ENCODE results near the gene BCAR3.
"Not testable (repeated sequence)": the region's sequence is repeated elsewhere in the genome, so short reads cannot be mapped to it uniquely, and the experiment has no call there.

BCAR3 gene

DNA sequence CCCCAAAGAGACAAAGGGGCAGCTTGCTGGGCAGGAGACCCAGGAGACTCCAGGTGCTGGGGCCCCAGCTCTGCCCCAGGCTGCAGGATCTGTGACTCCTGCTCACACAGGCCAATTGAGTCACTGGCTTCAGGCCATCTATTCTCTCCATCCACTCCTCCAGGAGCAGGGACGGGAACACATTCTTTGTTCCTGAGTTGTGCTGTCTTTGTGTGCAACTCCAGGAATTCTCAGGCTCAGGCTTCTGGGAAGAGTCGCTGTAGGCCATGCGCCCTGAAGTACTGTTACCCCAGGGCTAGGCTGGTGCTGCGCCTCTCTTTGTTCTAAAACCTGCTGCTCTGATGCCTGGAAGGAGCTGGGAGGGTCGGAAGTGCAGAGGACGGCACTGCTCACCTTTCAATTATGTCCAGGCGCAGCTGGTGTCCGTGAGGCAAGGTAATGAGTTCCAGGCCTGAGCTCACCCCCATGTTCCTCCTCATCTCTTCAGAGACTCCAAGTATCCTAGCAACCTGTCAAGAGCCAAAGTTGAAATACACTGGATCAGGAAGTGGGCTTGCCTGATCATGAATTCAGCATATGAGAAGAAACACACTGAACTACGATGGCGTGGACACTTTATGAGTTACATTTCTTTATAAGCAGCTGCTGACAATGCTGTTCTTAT, 105.9 kb downstream of the BCAR3 start:
- no peak for DNase-seq

DNA sequence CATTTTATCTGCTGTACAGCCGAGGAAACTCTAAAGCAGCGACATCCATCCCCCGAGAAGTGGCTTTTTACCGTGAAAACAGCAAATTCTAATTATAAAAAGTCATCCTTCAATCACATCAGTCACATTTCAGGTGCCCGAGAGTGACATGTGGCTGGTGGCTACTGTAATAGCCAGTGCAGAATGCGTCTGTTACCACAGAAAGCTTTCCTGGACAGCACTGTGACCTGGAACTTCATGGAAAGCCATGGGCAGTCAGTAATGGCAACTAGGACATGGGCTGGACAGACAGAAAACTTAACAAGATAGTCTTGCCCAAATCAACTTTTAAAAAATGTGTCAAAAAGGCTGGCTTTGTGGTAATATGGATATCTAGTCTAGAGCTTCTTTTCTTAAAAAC, 106.6 kb downstream of the BCAR3 start:
- DNase-seq = no peak

DNA sequence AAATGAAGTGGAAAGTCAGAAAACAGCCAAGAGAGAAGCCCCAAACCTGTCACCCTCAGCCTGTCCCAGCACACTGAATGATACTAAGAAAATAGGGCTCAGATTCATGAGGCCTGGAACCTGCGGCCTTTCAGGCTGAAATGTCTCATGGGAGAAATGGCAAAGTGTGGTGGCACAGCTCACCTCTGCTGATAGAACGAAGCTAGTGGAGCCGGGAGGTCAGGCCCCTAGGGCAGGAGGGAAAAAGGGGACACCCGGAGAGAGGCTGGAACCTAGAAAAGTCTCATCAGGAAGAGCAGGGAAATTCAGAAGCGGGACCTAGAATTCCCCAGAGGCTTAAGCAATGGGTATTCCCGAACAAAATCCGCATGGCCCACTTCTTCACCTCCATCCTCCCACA, 107.1 kb downstream of the BCAR3 start:
- DNase-seq = no peak

DNA sequence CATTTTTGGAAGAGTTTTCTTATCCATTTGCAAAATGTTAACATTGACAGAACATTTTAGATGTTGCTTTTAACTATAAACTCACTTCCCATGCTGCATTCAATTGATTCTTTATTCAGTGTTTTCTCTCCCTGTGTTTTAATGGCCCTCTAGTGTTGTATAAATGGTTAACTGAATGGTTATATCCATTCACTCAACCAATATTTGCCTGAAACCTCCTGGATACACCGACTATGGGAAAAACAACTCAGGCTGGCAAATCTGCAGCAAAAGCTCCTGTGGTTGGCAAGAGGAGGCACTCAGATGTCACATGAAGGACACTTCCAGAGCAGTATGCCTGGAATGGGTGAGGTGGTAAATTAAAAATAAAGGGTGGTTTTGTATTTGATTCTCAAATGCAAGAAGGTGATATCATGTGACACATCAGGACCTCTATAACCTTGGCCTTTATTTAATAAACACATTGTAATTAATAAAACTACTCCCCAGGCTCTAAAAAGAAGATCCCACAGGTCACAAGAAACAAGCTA, 107.6 kb downstream of the BCAR3 start:
- DNase-seq = no peak

DNA sequence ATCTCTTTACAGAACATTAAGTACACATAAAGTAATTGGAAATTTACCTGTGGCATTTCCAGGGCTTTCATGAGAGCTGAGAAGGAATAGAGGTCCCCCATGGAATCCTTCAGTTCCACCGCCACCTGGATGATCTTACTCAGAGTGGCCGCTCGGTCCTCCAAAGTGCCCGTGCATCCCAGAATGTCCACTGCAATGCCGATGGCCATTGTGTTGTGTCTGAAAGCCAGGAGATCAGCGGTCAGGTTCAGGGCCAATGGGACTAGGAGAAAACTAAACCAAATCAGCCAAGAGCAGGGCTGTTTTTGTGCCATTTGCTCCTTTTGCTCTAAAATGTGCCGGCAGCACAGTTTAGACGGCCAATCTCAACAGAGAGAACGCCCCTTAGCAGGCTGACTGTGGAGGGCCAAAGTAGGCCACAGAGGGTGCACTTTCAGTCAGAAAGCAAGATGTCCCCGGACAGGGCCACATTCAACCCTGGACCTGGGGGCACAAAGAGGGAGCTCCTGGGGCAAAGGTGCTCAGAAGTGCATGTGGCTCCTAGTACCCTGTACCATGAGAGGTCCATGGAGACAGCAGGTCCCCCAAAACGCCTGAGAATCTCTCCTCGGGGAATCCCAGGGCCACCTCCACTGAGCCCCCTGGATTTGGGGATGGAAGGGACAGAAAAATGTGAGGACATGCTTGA, 109.9 kb downstream of the BCAR3 start:
- no peak for DNase-seq

DNA sequence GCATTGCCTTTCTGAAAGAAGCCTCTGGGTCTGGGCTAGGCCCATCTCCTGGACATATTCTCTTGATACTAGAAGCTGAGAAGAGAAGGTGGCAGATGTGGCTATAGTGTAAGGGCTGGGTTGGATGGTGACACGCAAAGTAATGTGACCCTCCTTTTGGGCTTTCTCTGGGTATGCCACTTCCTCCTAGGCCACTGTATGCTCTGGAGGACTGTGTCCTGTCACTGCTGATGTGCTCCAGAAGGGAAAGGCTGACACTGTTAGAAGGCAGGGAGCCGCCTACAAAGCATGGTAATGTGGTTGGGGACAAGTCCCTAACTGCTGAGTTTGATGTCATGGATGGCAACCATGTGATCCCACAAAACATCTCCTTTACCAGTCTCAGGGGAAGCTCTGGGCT, 112.1 kb downstream of the BCAR3 start:
- DNase-seq = no peak

DNA sequence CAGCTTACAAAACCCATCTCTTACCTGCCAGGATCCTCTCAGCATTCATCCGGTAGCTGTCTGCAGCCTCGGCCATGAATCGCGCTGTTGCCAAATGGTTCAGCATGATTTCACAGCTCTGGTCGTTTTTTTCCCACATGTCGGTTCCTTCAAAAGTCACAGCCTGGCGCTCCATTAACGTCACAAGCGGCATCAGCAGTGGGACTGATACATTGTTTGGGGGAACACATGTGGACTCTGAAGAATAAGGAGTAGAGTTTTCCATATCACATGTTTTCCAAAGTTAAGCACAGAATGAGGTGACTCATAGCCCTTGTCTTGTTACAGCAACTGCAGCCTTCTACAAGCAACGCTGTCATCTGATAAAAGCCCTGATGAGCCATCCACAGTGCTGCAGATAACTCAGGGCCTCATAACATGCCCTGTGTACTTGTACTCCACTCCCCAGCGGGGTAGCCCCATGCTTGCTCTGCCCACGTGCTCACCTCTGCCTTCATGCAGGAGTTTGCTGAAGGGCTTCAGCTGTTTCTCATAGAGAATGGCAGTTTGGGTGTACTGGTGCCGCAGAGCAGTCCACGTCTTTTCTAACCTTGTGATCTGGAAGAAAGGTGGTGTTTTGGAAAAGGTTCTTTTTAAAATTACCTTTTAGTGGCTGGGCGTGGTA, 114.2 kb downstream of the BCAR3 start:
- DNase-seq = no peak

DNA sequence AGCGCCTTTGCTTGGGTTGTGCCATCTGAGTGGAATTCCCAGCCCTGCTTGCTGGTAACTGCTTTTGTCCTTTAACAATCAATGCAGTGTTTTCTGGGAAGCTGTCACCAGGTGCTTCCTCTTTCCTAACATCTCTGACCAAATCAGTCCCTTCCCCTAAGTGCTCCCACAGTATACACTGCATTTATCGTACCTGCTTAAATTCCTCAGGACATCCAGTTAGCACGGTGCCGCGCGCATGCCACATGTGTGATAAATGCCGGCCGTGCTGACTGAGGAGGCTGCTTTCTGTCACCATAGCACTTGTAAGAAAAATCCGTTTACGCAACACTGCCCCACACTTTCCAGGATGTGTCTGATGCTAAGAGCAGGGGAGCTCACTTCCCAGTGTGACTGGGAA, 115.4 kb downstream of the BCAR3 start:
- DNase-seq = no peak

DNA sequence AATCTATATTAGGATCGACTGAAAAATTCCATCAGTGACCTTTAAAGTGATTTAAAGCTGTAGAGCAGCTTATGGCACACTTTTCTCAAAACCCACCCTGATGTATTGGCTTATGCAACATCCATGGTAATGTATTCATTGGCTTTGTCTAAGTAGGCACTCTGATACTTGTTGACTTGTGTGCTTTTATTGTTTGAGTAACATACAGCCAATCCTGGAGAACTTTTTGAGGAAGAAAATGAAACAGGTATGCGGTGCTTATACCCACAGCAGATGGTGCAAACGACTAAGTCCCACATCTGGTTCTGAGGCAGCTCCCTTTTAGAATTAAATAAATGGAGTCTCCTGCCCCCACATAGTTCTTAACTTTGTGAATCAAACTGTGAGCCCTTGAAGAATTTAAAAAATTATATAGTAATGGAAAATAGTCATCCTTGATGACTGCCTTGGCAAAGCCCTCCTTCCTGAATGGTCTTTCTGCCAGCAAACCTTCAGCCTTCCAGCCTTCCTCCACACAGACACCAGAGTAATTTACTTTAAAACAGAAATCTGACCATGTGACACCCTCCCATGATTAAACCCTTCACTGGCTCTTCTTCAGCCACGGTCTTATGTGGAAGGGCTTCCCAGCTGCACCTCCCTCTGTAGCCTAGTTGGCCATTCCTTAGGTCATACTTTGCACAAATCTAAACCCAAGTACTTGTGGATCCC, 116.0 kb downstream of the BCAR3 start:
- DNase-seq = no peak

DNA sequence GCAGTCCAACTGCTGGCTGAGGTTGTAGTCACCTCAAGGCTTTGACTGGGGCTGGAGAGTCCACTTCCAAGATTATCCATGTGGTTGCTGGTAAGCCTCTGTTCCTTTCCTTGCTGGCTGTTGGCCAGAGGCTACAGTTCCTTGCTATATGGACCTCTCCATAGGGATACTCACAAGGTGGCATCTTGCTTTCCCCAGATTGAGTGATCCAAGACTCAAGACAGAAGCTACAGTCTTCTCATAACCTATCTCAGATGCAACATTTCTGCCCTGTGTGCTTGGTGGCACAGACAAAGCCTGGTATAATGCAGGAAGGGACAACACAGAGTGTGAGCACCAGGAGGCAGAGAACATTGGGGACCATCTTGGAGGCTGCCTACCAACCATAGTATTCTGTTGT, 121.9 kb downstream of the BCAR3 start:
- DNase-seq = no peak

DNA sequence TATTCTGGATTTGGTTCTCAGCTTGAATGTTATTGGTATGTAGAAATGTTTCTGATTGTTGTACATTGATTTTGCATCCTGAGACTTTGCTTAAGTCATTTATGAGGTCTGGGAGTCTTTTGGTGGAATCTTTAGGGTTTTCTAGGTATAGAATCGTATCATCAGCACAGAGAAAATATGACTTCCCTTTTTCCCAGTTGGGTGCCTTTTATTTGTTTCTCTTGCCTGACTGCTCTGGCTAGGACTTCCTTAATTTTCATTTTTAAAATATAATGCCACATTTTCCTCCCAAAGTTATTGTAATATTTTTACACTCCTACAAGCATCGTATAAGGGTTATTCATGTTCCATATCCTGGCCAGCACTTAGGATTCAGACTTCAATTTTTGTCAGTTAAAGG, 122.6 kb downstream of the BCAR3 start:
- DNase-seq = no peak

DNA sequence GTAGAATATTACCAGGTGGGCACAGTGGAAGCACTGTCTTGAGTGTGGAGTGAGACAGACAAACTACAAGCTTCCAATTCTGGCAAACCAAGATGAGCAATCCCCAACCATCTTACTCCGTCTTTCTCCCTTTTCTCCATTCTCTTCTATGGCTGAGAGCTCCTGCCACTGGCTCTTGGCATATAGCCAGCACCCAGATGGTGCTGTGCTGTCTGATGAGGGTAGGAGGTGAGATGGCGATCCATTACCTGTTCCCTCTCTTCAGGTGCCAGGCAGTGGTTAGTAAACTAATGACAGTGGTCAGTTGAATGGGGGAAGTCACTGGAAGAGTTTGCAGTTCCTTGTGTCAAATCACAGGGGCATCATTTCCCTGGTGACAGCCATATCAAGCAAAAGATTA, 125.3 kb downstream of the BCAR3 start:
- no peak for DNase-seq

DNA sequence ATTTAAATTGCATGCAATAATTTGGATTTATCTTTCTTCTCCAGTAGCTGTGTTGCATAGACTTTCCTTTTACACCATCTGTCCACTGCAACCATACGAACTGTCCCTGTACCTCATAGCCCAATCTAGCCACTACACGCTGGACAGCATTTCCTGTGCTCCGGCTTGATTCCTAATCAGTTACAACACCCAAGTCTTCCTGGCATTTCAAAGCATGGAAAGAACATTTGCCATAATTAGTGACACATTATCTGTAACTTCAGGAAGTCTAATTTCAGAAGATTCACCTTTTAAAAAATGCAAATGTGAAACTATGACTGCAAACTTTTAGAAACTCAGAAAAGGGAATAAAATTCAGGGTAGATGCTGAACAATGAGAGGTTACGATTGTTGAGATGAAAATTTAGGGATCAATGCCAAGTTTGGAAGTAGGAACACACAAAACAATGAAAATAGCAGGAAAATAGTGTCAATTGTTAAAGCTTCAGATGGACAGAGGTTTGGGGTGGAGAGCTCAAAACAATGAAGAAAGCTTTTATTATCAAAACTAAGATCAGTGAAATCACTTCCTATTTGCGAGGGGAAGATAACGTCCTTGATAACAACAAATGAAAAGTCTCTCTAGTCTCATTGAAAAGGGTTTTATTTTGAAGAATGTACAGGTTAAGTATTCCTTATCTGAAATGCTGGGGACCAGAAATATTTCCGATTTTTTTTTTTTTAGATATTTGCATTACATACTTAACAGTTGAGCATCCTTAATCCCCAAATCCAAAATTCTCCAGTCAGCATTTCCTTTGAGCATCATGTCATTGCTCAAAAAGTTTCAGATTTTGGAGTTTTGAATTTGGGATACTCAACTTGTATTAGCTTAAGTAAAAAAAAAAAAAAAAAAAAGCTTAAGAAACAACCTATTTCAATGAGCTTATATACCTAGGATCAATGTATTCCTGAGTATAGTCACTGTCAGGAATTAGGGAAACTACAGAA, 126.5 kb downstream of the BCAR3 start:
- DNase-seq = no peak

DNA sequence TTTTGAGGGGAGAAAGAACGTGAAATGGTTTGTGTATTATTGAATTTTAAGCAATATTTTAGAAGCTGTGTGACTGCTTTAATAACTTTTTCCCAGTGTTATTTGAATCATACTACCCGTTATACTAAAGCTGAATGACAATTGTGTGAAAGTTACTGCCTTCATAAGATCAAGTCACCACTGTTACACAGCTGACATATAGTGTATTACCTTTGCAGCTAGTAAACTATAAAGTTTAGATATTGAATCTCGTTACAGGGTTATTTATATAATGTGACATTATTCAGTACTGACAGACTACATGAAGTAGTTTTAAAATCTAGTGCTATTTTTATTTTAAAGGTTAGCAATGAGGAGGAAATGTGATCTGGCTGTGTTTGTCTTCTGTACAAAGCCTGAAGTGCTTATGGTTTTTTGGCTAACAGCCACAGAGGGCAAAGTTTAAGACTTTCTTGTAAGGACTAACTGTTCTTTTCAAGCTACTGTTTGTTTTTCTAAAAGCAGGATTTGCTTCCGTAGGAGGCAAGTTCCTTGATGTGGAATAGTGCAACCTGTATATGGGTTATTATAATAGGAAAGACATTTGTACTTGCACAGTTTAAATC, 127.6 kb downstream of the BCAR3 start:
- DNase-seq = not testable (repeated sequence)

DNA sequence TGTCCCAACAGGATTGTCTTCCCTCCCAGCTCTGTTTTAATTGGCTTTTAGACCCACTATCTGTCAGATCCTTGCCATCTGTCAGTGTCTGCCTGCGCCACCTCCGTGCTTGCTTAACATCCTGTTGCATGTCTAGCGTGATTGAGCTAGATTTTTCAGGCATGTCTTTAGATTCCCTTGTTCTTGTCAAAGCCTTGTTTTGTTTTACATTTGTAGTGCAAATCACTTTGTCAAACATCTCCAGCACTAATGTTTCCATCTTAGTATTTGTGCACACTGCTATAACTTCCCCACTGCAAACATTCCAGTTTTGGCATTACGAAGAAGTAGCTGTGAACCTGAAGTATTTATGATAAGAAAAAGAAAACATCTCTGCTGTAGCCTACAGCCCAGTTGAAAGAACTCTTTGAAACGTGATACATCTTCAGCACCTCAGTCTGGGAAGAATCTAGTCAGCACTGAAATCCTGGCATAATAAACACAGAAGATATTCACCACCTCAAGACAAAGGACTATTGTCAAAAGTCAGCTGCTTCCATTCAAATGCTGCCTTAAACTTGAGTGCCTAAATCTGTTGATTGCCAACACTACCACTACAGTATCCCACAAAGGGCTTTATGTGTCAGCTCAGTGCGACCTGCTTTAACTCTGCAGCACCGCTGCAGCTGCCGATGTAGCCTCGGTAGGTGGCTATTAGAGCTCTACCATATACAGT, 128.7 kb downstream of the BCAR3 start:
- peak; percentile 21 for DNase-seq

DNA sequence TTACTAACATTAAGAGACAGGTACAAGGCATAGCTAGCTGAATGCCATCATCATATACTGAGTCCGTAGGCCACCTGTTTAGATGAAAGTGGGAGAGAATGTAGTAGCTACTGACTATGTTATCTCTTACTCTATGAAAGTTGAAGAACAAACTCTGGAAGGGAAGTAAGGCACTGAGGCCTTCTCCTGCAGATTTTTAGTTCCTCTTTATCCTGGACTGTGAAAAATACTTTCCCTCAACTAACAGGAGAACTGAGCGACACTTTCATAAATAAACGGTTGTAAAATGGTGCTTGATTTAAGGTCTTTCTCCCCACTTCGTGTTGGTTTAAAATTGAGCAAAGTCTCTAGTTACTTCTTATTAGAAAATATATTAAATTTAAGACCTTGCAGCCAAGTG, 131.8 kb downstream of the BCAR3 start:
- no peak for DNase-seq

DNA sequence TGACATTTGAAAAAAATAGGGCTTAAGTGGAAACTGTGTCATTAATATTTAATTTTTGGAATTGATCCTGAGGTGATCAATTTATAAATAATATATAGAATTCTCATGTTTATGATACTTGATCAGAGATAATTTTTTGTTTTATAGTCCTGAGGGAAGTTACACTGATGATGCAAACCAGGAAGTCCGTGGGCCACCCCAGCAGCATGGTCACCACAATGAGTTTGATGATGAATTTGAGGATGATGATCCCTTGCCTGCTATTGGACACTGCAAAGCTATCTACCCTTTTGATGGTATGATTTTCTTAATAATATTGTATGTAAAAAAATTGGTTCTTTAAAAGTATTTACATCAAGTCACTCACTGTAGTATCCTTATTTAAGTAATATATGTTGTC, 132.5 kb downstream of the BCAR3 start:
- DNase-seq = no peak

DNA sequence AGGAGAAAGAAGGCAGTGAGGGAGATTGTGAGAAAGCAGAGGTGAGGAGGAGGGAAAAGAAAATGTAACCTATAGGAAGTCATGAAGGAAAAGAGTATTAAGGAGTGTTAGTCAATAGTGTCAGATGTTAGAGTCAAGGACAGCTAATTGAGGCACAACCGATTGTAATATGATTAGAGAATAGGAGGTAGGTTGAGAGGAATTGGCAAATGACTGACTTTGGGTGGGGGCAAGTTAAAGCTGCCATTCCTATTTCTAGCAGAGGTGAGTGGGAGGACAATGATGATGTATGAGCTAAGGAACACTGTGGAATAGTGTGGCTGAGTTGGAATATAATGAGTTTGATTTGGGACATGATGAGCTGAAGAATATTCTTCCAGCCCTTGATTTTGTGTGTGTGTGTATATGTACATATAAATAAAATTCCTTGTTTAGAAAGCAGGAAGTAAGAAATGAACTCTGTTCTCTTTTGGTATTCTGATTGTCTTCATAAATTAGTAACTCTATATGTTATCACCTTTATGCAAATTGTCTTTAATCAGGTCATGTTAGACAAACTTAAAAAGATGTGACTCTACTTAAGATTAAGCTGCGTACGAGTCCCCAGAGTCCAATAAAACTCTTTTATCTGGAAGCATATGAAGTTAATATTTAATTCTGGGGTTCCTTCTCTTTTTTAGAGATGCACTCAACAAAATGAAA, 135.3 kb downstream of the BCAR3 start:
- DNase-seq = no peak

DNA sequence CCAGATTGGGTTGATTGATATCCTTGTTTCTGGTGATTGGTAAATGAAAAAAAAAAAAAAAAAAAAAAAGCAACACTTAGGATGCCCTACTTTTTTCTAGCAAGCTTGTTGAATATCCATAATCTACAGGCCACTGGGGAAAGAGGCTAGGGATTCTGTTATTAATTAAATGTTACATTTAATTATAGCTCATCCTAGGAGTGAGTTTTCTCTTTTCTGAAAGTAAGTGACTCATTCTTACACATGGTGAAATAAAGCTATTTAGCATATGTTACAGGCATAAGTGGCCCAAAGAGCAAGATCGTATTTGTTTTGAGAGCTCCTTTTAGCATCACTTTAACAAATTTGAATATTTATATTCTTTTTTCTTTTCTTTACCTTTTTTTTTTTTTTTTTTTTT, 139.2 kb downstream of the BCAR3 start:
- no peak for DNase-seq

DNA sequence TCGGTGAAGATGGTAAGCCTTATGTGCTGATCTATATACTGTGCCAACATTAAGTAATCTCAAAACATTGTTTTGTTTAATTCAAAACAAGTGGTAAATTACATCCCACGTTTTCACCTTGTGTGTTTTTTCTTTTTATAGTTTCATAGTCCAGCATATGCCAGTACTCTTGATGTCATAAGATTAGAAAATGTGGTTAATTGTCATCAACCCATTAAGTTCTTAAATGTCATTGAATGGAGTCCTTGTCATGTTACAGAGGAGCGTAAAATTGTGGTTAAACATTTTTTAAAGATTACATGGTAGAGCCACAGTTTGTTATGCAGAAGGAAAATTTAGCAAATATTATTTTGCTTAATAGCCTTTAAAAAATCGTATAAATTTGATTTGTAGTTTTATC, 140.6 kb downstream of the BCAR3 start:
- DNase-seq = no peak

Data from right kidney (tissue), 1 donor.